K562 (cell line): Measurements from ENCODE around the gene CCND3. TPM values are rescaled to one million over a fixed set of nuclear protein-coding genes. Genes with fewer than 3 reads are reported as not detected.

ENCODE experiments used
- ATAC-seq: fragments of 200-7000 bp; cut with Tn5 transposase; 3 replicates; pipeline ENCODE4 v1.9.1; 2020; ENCODE audit warnings: moderate library complexity
- BruUV-seq: library from RNA; stranded (reverse); fragments of 400-500 nt; replicated peaks from 2 replicates; lab custom pipeline; 2021; lab: Mats Ljungman, UMichigan
- CTCF ChIA-PET: fragments of 300-600 bp; formaldehyde crosslinking; extraction: SDS; loops from one replicate; lab custom pipeline; 2021; ENCODE audit warnings: low intra/inter-chr PET ratio; lab: Yijun Ruan, JAX
- POLR2A ChIA-PET: fragments of 300-600, 350-650 bp; sonication (Branson Sonifier 250); formaldehyde crosslinking; extraction: SDS; loops from one replicate; lab custom pipeline; 2021; ENCODE audit warnings: antibody characterized with exemption, inconsistent platforms; lab: Yijun Ruan, JAX
- DNase-seq, 4 experiments: peaks; one replicate each; pipeline versions ENCODE4 v3.0.0 to v3.0.0-alpha.2; 2011 to 2018; ENCODE audit warnings: low spot score in 3 of 4, mixed read lengths in 3 of 4; ENCODE audit errors: extremely low read depth in 1 of 4
- FAIRE-seq: peaks from 2 replicates; lab custom pipeline; 2011; peaks lifted over from hg19 to GRCh38; lab: Jason Lieb, UNC
- H2AFZ ChIP-seq: 2 replicates; pipeline ENCODE4 v1.6.0; 2011; ENCODE audit warnings: low read depth, low read length, control low read depth, inconsistent platforms
- H3K27ac ChIP-seq: fragments of 200-600 bp; 3 replicates; pipeline ENCODE4 v1.8.0; 2011; ENCODE audit warnings: low read depth, mild to moderate bottlenecking, control low read depth, inconsistent platforms, low read length, moderate library complexity, mixed read lengths; ENCODE audit errors: extremely low read depth
- H3K27me3 ChIP-seq, 2 experiments: fragments of 300-600 bp in 1 of 2; 2 replicates in 1 of 2; 3 replicates in 1 of 2; pipeline versions ENCODE4 v1.6.0 to v1.8.0; 2011; ENCODE audit warnings: inconsistent platforms in 2 of 2, low read length in 2 of 2, mild to moderate bottlenecking in 1 of 2, mixed read lengths in 1 of 2, moderate library complexity in 1 of 2; ENCODE audit not compliant: control insufficient read depth in 2 of 2, insufficient read depth in 2 of 2
- H3K36me3 ChIP-seq: fragments of 300-600 bp; 3 replicates; pipeline ENCODE4 v1.8.0; 2011; ENCODE audit warnings: mild to moderate bottlenecking, low read length, inconsistent platforms; ENCODE audit not compliant: control insufficient read depth, insufficient read depth
- H3K4me1 ChIP-seq, 2 experiments: fragments of 200-600 bp in 1 of 2; replicated peaks in 1 of 2; 2 replicates in 1 of 2; 3 replicates in 1 of 2; pipeline versions ENCODE4 v1.5.1 to v1.8.0; 2011; ENCODE audit warnings: inconsistent platforms in 2 of 2, low read length in 2 of 2, mild to moderate bottlenecking in 1 of 2, mixed read lengths in 1 of 2, moderate library complexity in 1 of 2; ENCODE audit not compliant: control insufficient read depth in 2 of 2, insufficient read depth in 2 of 2
- H3K4me2 ChIP-seq: 2 replicates; pipeline ENCODE4 v1.6.1; 2011; ENCODE audit warnings: low read length, control low read depth, inconsistent platforms, mixed read lengths; ENCODE audit not compliant: insufficient read depth
- H3K4me3 ChIP-seq: fragments of 200-600 bp; sonication (generic), shearing (Covaris generic); 2 replicates; pipeline ENCODE4 v1.5.1; 2016; ENCODE audit warnings: control low read depth, inconsistent platforms
- H3K79me2 ChIP-seq: fragments of 200-600 bp; 3 replicates; pipeline ENCODE4 v1.8.0; 2011; ENCODE audit warnings: low read length, inconsistent platforms; ENCODE audit not compliant: control insufficient read depth, insufficient read depth
- H3K9ac ChIP-seq, 2 experiments: 2 replicates each; pipeline versions ENCODE4 v1.6.0 to v1.6.1; 2011; ENCODE audit warnings: low read depth in 2 of 2, low read length in 2 of 2, control low read depth in 1 of 2, inconsistent platforms in 1 of 2, mild to moderate bottlenecking in 1 of 2, mixed read lengths in 1 of 2; ENCODE audit not compliant: insufficient read depth in 1 of 2
- H3K9me1 ChIP-seq: one replicate; pipeline ENCODE4 v1.6.0; 2011; ENCODE audit warnings: inconsistent platforms, mild to moderate bottlenecking, low read length, moderate library complexity; ENCODE audit not compliant: control insufficient read depth, insufficient read depth
- H3K9me3 ChIP-seq: replicated peaks from 2 replicates; pipeline ENCODE4 v1.5.1; 2011; ENCODE audit warnings: low read depth, low read length, inconsistent platforms; ENCODE audit not compliant: control insufficient read depth, insufficient read depth
- H4K20me1 ChIP-seq: replicated peaks from 2 replicates; pipeline ENCODE4 v1.6.1; 2011; ENCODE audit warnings: low read length, inconsistent platforms, mixed read lengths; ENCODE audit not compliant: control insufficient read depth, insufficient read depth
- ADNP ChIP-seq: fragments of 200-800 bp; sonication (Bioruptor generic); IDR thresholded peaks from 2 replicates; pipeline ENCODE4 v1.6.1; 2016; ENCODE audit warnings: missing genetic modification characterization, missing compliant biosample characterization
- BRD4 ChIP-seq: fragments of 200-600 bp; sonication (generic); IDR thresholded peaks from 2 replicates; pipeline ENCODE4 v1.6.1; 2017; ENCODE audit warnings: inconsistent platforms
- BRF2 ChIP-seq: IDR thresholded peaks from 3 replicates; pipeline ENCODE4 v1.6.1; 2011; ENCODE audit warnings: borderline replicate concordance, mild to moderate bottlenecking; ENCODE audit not compliant: insufficient read length, insufficient read depth
- CBX3 ChIP-seq, 2 experiments: IDR thresholded peaks; 1 replicate in 1 of 2; 2 replicates in 1 of 2; pipeline ENCODE4 v1.6.1; 2012; ENCODE audit warnings: inconsistent platforms in 2 of 2, low read length in 2 of 2, borderline replicate concordance in 1 of 2, control low read depth in 1 of 2
- DACH1 ChIP-seq: fragments of 450-650 bp; IDR thresholded peaks from 2 replicates; pipeline ENCODE4 v1.6.1; 2018; ENCODE audit not compliant: partially characterized antibody
- HCFC1 ChIP-seq: IDR thresholded peaks from 2 replicates; pipeline ENCODE4 v1.6.1; 2012; ENCODE audit warnings: low read depth, low read length, improper control_type of control experiment
- NONO ChIP-seq, 2 experiments: fragments of 200-400 bp in 1 of 2; fragments of 450-650 bp in 1 of 2; formaldehyde crosslinking in 1 of 2; IDR thresholded peaks; 2 replicates each; pipeline ENCODE4 v1.6.1; 2017; ENCODE audit warnings: low read depth in 2 of 2, mild to moderate bottlenecking in 2 of 2, moderate library complexity in 2 of 2, low read length in 1 of 2
- NR2C1 ChIP-seq, 2 experiments: fragments of 450-650 bp; IDR thresholded peaks; 2 replicates each; pipeline ENCODE4 v1.6.1; 2017; ENCODE audit warnings: mild to moderate bottlenecking in 2 of 2, antibody characterized with exemption in 1 of 2, inconsistent platforms in 1 of 2, missing compliant biosample characterization in 1 of 2, missing genetic modification characterization in 1 of 2
- TBL1XR1 ChIP-seq, 2 experiments: IDR thresholded peaks; 2 replicates each; pipeline ENCODE4 v1.6.1; 2012; ENCODE audit warnings: improper control_type of control experiment in 2 of 2, low read length in 2 of 2, mild to moderate bottlenecking in 1 of 2
- VEZF1 ChIP-seq: fragments of 200-800 bp; sonication (Bioruptor generic); IDR thresholded peaks from 2 replicates; pipeline ENCODE4 v1.6.1; 2017; ENCODE audit warnings: missing genetic modification characterization, missing compliant biosample characterization
- ZFP36 ChIP-seq: fragments of 150-350 bp; IDR thresholded peaks from 2 replicates; pipeline ENCODE4 v1.6.1; 2018; ENCODE audit warnings: low read length, low read depth; ENCODE audit not compliant: partially characterized antibody
- ZNF124 ChIP-seq: sonication (generic); formaldehyde crosslinking; IDR thresholded peaks from 2 replicates; pipeline ENCODE4 v1.8.1; 2022; ENCODE audit warnings: missing genetic modification reagents
- WGBS: fragments of 100-300 bp; shearing (Covaris generic); methylation state at CpG from one replicate; pipeline ENCODE4 v1.1.6; 2016; ENCODE audit warnings: low coverage, mixed read lengths; ENCODE audit not compliant: insufficient coverage; ENCODE audit errors: missing lambda C conversion rate; 5-methylcytosine and 5-hydroxymethylcytosine counted together
- in situ Hi-C: fragments of 300-500 bp; cut with MboI; formaldehyde crosslinking; loops from 4 replicates; pipeline ENCODE4 v1.15.0; 2018; ENCODE audit warnings: inconsistent platforms, mixed read lengths
- intact Hi-C: fragments of 100-400 bp; cut with micrococcal nuclease; formaldehyde crosslinking; loops from 2 replicates; pipeline ENCODE4 v1.14.2; 2022
- polyA plus RNA-seq, 8 experiments: library from polyadenylated mRNA; depleted of rRNA in 4 of 8; stranded (reverse) in 5 of 8; unstranded in 3 of 8; fragments of >200 nt; fragmentation: Nextera tagmentation in 2 of 8; fragmentation: Illumina TruSeq in 1 of 8; extraction: Ambion mirVana in 2 of 8; extraction: Trizol in 1 of 8; gene quantifications; 2 replicates each; pipeline versions ENCODE4 v1.2.1 to v1.2.3, GENCODE V29; 2011 to 2014; ENCODE audit warnings: inconsistent platforms in 1 of 8, missing spikeins in 1 of 8
- total RNA-seq, 7 experiments: library from RNA; depleted of rRNA in 6 of 7; stranded (reverse); fragments of >200 nt in 6 of 7; fragmentation: Illumina TruSeq in 2 of 7; extraction: Trizol in 2 of 7; gene quantifications; 2 replicates each; pipeline versions ENCODE4 v1.2.1 to v1.2.3, GENCODE V29; 2011 to 2021; ENCODE audit warnings: low replicate concordance in 1 of 7

Gene CCND3
- total and polyA plus RNA-seq, 9 of the 15 experiments (the other 6 are each of a cell fraction or from before 2014, with no cell fraction given): 21.5 to 204 (median 97.4) TPM

GRCh38 chr6:41966214-41966920 is 24.8 kb upstream of the CCND3 start:
- intact Hi-C loops: no loop called here
- no peaks in the 10 kb centered on the region for H3K36me3 ChIP-seq
- no TSS peak for BruUV-seq
- DNase-seq (no peak), ATAC-seq (peak; percentile 10; the same call in 1 of the 3 replicates), FAIRE-seq (no peak)
- H3K9ac ChIP-seq: peak overlapping the region in 1 of 2 experiments; percentile 58; a peak in 2 of 4 replicates
- POLR2A ChIA-PET: interaction anchor here (0.6 to 2.3 kb wide), 8 partner anchors 10 to 1859 kb away, joined by 3 to 6 read pairs (median 4); no protein-coding TSS in a partner anchor
- no peaks in the 10 kb centered on the region for H3K27me3 ChIP-seq
- in situ Hi-C loops: no loop called here
- peak overlapping the region; percentile 81 for H3K27ac ChIP-seq
- peak overlapping the region; percentile 82 for H2AFZ ChIP-seq
- CTCF ChIA-PET: no interaction called here
- no peaks in the 10 kb centered on the region for H3K9me1 ChIP-seq
- no peaks in the 10 kb centered on the region for H4K20me1 ChIP-seq
- no peaks in the 10 kb centered on the region for H3K79me2 ChIP-seq
- 44% methylated on average over 5 of the region's 5 CpGs for WGBS
- H3K4me3 ChIP-seq: no peak overlapping the region
- 0 out of 2 replicates have a peak, but pooled peaks have one; percentile 57 for TF ChIP-seq ADNP (tag)
- no peak for TF ChIP-seq ZNF124
- no peak for TF ChIP-seq BRF2
- TF ChIP-seq BRD4: 0 out of 2 replicates have a peak, but pooled peaks have one; percentile 2
- 0 out of 2 replicates have a peak, but pooled peaks have one; percentile 9 for TF ChIP-seq HCFC1
- TF ChIP-seq DACH1: peak; percentile 54
- peak in 1 of 2 experiments; percentile 37; a peak in 1 of 3 replicates for TF ChIP-seq CBX3 (IDR thresholded peaks at IDR 0.05; ENCODE audit: borderline replicate concordance in 1 of 2, low read length in 2 of 2)
- peak; percentile 5 for TF ChIP-seq ZFP36
- no peak for TF ChIP-seq NONO (IDR thresholded peaks at IDR 0.05; ENCODE audit: low read depth in 2 of 2, low read length in 1 of 2)
- TF ChIP-seq NR2C1 (IDR thresholded peaks at IDR 0.05): 0 out of 2 replicates have a peak, but pooled peaks have one; percentile 6
- TF ChIP-seq NR2C1 (tag; IDR thresholded peaks at IDR 0.05): no peak
- peak; percentile 13; the same call in 1 of the 2 replicates for TF ChIP-seq VEZF1 (CRISPR knock-in tag)
- 0 out of 4 replicates have a peak, but pooled peaks of 1 of the 2 experiments have one; percentile 13 for TF ChIP-seq TBL1XR1 (IDR thresholded peaks at IDR 0.05; ENCODE audit: low read length in 2 of 2)
- H3K4me1 ChIP-seq: peaks cover 25 to 42% of the 10 kb centered on the region in 2 experiments
- no peaks in the 10 kb centered on the region for H3K9me3 ChIP-seq
- H3K4me2 ChIP-seq: peak overlapping the region; percentile 71; the same call in 1 of the 2 replicates
